Ishikawa (cell line): Measurements from ENCODE around the gene TMEM176B.

ENCODE experiments used
- EP300 ChIP-seq: IDR thresholded peaks from 2 replicates; pipeline ENCODE4 v1.6.1; 2012; ENCODE audit warnings: borderline replicate concordance
- NFIC ChIP-seq: IDR thresholded peaks from 2 replicates; pipeline ENCODE4 v1.6.1; 2012
- TAF1 ChIP-seq: IDR thresholded peaks from 2 replicates; pipeline ENCODE4 v1.6.1; 2012; ENCODE audit warnings: low read depth, mild to moderate bottlenecking

- TF ChIP-seq TAF1, result no peak
- no peak for TF ChIP-seq NFIC
- no peak for TF ChIP-seq EP300
These were observed 41.9 kb upstream of the TMEM176B start for GRCh38 chr7:150842018-150842417.
